ENCODE measurements around the gene FYCO1.

The FYCO1 gene

GRCh38 chr3:45957586-45957985 is 38.0 kb downstream of the FYCO1 start:
- Histone ChIP-seq H3K27me3 (ENCODE audit: control insufficient read depth, insufficient read depth, low read length) (no peaks in the 10 kb centered on the region), H3K36me3 (ENCODE audit: control insufficient read depth, insufficient read depth, low read length) (no peaks in the 10 kb centered on the region), H3K4me2 (ENCODE audit: low read length) (no peak overlapping the region), H3K9ac (no peak overlapping the region), H3K9me3 (ENCODE audit: control insufficient read depth, low read length) (no peaks in the 10 kb centered on the region), H3K79me2 (no peaks in the 10 kb centered on the region), H3K4me3 (ENCODE audit: low read depth, low read length) (no peak overlapping the region), H3K4me1 (no peaks in the 10 kb centered on the region), H3K27ac (no peak overlapping the region), H2AFZ (no peak overlapping the region)
- TF ChIP-seq CTCF (IDR thresholded peaks at IDR 0.05): no peak

GRCh38 chr3:45955706-45956105 is 39.9 kb downstream of the FYCO1 start:
- H2AFZ ChIP-seq: no peak overlapping the region
- no peaks in the 10 kb centered on the region for H3K4me1 ChIP-seq
- no peaks in the 10 kb centered on the region for H3K9me3 ChIP-seq (ENCODE audit: control insufficient read depth, low read length)
- H3K9ac ChIP-seq: no peak overlapping the region
- TF ChIP-seq CTCF (IDR thresholded peaks at IDR 0.05): no peak
- no peak overlapping the region for H3K4me3 ChIP-seq (ENCODE audit: low read depth, low read length)
- no peak overlapping the region for H3K4me2 ChIP-seq (ENCODE audit: low read length)
- H3K36me3 ChIP-seq (ENCODE audit: control insufficient read depth, insufficient read depth, low read length): no peaks in the 10 kb centered on the region
- H3K27ac ChIP-seq: no peak overlapping the region
- H3K27me3 ChIP-seq (ENCODE audit: control insufficient read depth, insufficient read depth, low read length): no peaks in the 10 kb centered on the region
- no peaks in the 10 kb centered on the region for H3K79me2 ChIP-seq

- Histone ChIP-seq H3K4me1 (no peaks in the 10 kb centered on the region), H3K4me3 (ENCODE audit: low read depth, low read length) (no peak overlapping the region), H3K27ac (no peak overlapping the region), H3K9ac (no peak overlapping the region), H3K9me3 (ENCODE audit: control insufficient read depth, low read length) (no peaks in the 10 kb centered on the region), H3K79me2 (no peaks in the 10 kb centered on the region), H3K4me2 (ENCODE audit: low read length) (no peak overlapping the region), H3K27me3 (ENCODE audit: control insufficient read depth, insufficient read depth, low read length) (no peaks in the 10 kb centered on the region), H2AFZ (no peak overlapping the region), H3K36me3 (ENCODE audit: control insufficient read depth, insufficient read depth, low read length) (no peaks in the 10 kb centered on the region)
- TF ChIP-seq CTCF (IDR thresholded peaks at IDR 0.05): no peak
Measured at GRCh38 chr3:45955017-45955647, 40.5 kb downstream of the FYCO1 start.

- H3K27ac ChIP-seq: no peak overlapping the region
Measured at GRCh38 chr3:45954306-45954705, 41.3 kb downstream of the FYCO1 start.

More at GRCh38 chr3:45954306-45954705, 41.3 kb downstream of the FYCO1 start:
- Histone ChIP-seq H3K4me2 (ENCODE audit: low read length) (no peak overlapping the region), H3K36me3 (ENCODE audit: control insufficient read depth, insufficient read depth, low read length) (no peaks in the 10 kb centered on the region), H3K9me3 (ENCODE audit: control insufficient read depth, low read length) (no peaks in the 10 kb centered on the region), H3K9ac (no peak overlapping the region), H3K79me2 (no peaks in the 10 kb centered on the region), H3K4me1 (no peaks in the 10 kb centered on the region), H3K27me3 (ENCODE audit: control insufficient read depth, insufficient read depth, low read length) (no peaks in the 10 kb centered on the region), H3K4me3 (ENCODE audit: low read depth, low read length) (no peak overlapping the region), H2AFZ (no peak overlapping the region)
- no peak for TF ChIP-seq CTCF (IDR thresholded peaks at IDR 0.05)

All from parathyroid adenoma (tissue), 2 donors.